HG03342 (cell line): ENCODE data around the gene ALG8.
"Not testable (repeated sequence)": the region's sequence is repeated elsewhere in the genome, so short reads cannot be mapped to it uniquely, and the experiment has no call there.

ENCODE experiments used
- ATAC-seq: cut with Tn5 transposase; IDR thresholded peaks from one replicate; pipeline ENCODE4 v1.9.1; 2021; ENCODE audit warnings: mild to moderate bottlenecking, moderate library complexity; ENCODE audit not compliant: unreplicated experiment

Gene ALG8

GRCh38 chr11:78109081-78110015 lies 30.1 kb downstream of the ALG8 start:
- ATAC-seq: no peak

GRCh38 chr11:78100676-78101472 lies 38.6 kb downstream of the ALG8 start:
- no peak for ATAC-seq

- no peak for ATAC-seq
Measured at GRCh38 chr11:78100261-78100660, 39.2 kb downstream of the ALG8 start.

- no peak for ATAC-seq
Measured at GRCh38 chr11:78099666-78100065, 39.8 kb downstream of the ALG8 start.

- no peak for ATAC-seq
Measured at GRCh38 chr11:78097666-78098385, 41.6 kb downstream of the ALG8 start.

GRCh38 chr11:78094250-78094649 lies 45.2 kb downstream of the ALG8 start:
- no peak for ATAC-seq

- not testable (repeated sequence) for ATAC-seq
Measured at GRCh38 chr11:78086521-78087074, 52.8 kb downstream of the ALG8 start.

GRCh38 chr11:78085972-78086371 lies 53.5 kb downstream of the ALG8 start:
- ATAC-seq: no peak

- ATAC-seq: not testable (repeated sequence)
Measured at GRCh38 chr11:78084506-78084905, 54.9 kb downstream of the ALG8 start.

- no peak for ATAC-seq
Measured at GRCh38 chr11:78083021-78083420, 56.4 kb downstream of the ALG8 start.

- no peak for ATAC-seq
Measured at GRCh38 chr11:78082146-78082545, 57.3 kb downstream of the ALG8 start.

- ATAC-seq: no peak
Measured at GRCh38 chr11:78081583-78081982, 57.8 kb downstream of the ALG8 start.

GRCh38 chr11:78080818-78081495 lies 58.5 kb downstream of the ALG8 start:
- no peak for ATAC-seq

- no peak for ATAC-seq
Measured at GRCh38 chr11:78080084-78080817, 59.2 kb downstream of the ALG8 start.

GRCh38 chr11:78079232-78080083 lies 60.0 kb downstream of the ALG8 start, which contains the start of gene NDUFC2:
Gene NDUFC2 (minus strand): TSS chr11:78079862. CDS start chr11:78079744, 118 bp downstream.
- peak; percentile 83 for ATAC-seq

GRCh38 chr11:78078218-78079167 lies 60.9 kb downstream of the ALG8 start:
- ATAC-seq: peak; percentile 4

GRCh38 chr11:78077592-78077991 lies 61.8 kb downstream of the ALG8 start:
- not testable (repeated sequence) for ATAC-seq
